H1 (cell line): ENCODE measurements around the gene DUOX1.

Experiments used
- JUND ChIP-seq: IDR thresholded peaks from 2 replicates; pipeline ENCODE4 v1.6.1; 2011; ENCODE audit warnings: mild to moderate bottlenecking, improper control_type of control experiment, low read length
- PHF8 ChIP-seq: fragments of 200-600 bp; sonication (generic); conservative IDR thresholded peaks from 2 replicates; pipeline ENCODE4 v1.7.1; 2012; ENCODE audit warnings: low read depth, mild to moderate bottlenecking, inconsistent platforms, low read length, moderate library complexity
- TF ChIP-seq, protein P1 (sequence below), 3 experiments: IDR thresholded peaks; 1 replicate in 2 of 3; 2 replicates in 1 of 3; pipeline versions ENCODE4 v1.5.1 to v1.6.1; 2011; ENCODE audit warnings: low read length in 3 of 3, mild to moderate bottlenecking in 3 of 3, inconsistent platforms in 2 of 3, low read depth in 1 of 3, moderate library complexity in 1 of 3; ENCODE audit not compliant: insufficient read depth in 1 of 3; ENCODE audit errors: control extremely low read depth in 1 of 3
- TF ChIP-seq, protein P2 (sequence below): IDR thresholded peaks from 2 replicates; pipeline ENCODE4 v1.6.1; 2011; ENCODE audit warnings: low read length, improper control_type of control experiment

DNA sequence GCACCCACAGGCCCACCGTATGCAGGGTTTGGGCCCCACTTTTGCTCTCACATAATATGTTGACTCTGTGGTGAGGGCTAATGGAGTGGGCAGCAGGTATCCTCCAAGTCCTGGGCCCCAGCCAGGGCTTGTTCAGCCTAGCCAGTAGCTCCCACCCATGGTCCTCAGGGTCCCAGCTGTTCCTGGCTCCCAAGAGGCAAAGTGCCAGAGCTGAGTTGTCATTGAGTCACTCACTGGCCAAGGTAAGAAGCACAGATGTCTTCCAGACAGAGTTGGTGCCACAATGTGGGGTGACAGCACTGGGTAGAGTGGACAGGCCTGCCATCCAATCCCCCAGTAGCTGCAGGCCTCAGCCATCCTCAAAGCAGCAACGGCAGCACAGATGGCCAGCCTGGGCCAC lies 53.7 kb downstream of the DUOX1 start:
- TF ChIP-seq, protein P1, sequence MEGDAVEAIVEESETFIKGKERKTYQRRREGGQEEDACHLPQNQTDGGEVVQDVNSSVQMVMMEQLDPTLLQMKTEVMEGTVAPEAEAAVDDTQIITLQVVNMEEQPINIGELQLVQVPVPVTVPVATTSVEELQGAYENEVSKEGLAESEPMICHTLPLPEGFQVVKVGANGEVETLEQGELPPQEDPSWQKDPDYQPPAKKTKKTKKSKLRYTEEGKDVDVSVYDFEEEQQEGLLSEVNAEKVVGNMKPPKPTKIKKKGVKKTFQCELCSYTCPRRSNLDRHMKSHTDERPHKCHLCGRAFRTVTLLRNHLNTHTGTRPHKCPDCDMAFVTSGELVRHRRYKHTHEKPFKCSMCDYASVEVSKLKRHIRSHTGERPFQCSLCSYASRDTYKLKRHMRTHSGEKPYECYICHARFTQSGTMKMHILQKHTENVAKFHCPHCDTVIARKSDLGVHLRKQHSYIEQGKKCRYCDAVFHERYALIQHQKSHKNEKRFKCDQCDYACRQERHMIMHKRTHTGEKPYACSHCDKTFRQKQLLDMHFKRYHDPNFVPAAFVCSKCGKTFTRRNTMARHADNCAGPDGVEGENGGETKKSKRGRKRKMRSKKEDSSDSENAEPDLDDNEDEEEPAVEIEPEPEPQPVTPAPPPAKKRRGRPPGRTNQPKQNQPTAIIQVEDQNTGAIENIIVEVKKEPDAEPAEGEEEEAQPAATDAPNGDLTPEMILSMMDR (IDR thresholded peaks at IDR 0.05; ENCODE audit: control extremely low read depth in 1 of 3, insufficient read depth in 1 of 3, low read depth in 1 of 3, low read length in 3 of 3) = no peak
- TF ChIP-seq, protein P2, sequence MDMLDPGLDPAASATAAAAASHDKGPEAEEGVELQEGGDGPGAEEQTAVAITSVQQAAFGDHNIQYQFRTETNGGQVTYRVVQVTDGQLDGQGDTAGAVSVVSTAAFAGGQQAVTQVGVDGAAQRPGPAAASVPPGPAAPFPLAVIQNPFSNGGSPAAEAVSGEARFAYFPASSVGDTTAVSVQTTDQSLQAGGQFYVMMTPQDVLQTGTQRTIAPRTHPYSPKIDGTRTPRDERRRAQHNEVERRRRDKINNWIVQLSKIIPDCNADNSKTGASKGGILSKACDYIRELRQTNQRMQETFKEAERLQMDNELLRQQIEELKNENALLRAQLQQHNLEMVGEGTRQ = no peak
- TF ChIP-seq PHF8 (no peak), JUND (no peak)
